H9 (cell line): ENCODE data around the gene HERC3. TPM values are rescaled to one million over a fixed set of nuclear protein-coding genes. Genes with fewer than 3 reads are reported as not detected.

Source experiments
- DNase-seq: peaks from one replicate; pipeline ENCODE4 v3.0.0-alpha.2; 2017
- H2AFZ ChIP-seq: one replicate; pipeline ENCODE4 v1.6.1; 2013; ENCODE audit warnings: mild to moderate bottlenecking, low read length, control low read depth, moderate library complexity
- H2AK5ac ChIP-seq: 2 replicates; pipeline ENCODE4 v1.6.1; 2013; ENCODE audit warnings: low read length, control low read depth, mixed read lengths; ENCODE audit not compliant: insufficient read length
- H2BK120ac ChIP-seq: one replicate; pipeline ENCODE4 v1.6.1; 2013; ENCODE audit warnings: low read depth, mild to moderate bottlenecking, low read length, control low read depth, inconsistent platforms; ENCODE audit not compliant: poor library complexity, severe bottlenecking
- H2BK12ac ChIP-seq: 2 replicates; pipeline ENCODE4 v1.6.1; 2013; ENCODE audit warnings: low read length, control low read depth, mixed read lengths, low read depth; ENCODE audit not compliant: insufficient read length
- H2BK15ac ChIP-seq: 2 replicates; pipeline ENCODE4 v1.6.1; 2013; ENCODE audit warnings: low read depth, low read length, control low read depth
- H2BK20ac ChIP-seq: one replicate; pipeline ENCODE4 v1.6.1; 2013; ENCODE audit warnings: low read depth, mild to moderate bottlenecking, low read length, control low read depth, inconsistent platforms; ENCODE audit not compliant: poor library complexity, severe bottlenecking
- H2BK5ac ChIP-seq: 2 replicates; pipeline ENCODE4 v1.6.1; 2013; ENCODE audit warnings: low read length, control low read depth, mixed read lengths; ENCODE audit not compliant: insufficient read length
- H3K14ac ChIP-seq: 2 replicates; pipeline ENCODE4 v1.6.1; 2013; ENCODE audit warnings: low read length, control low read depth; ENCODE audit not compliant: insufficient read depth
- H3K18ac ChIP-seq: 2 replicates; pipeline ENCODE4 v1.6.1; 2013; ENCODE audit warnings: low read depth, mild to moderate bottlenecking, mixed read lengths, low read length, control low read depth; ENCODE audit not compliant: insufficient read length
- H3K23ac ChIP-seq: 2 replicates; pipeline ENCODE4 v1.6.1; 2013; ENCODE audit warnings: low read length, control low read depth, mixed read lengths, low read depth; ENCODE audit not compliant: insufficient read length
- H3K23me2 ChIP-seq: 2 replicates; pipeline ENCODE4 v1.6.1; 2013; ENCODE audit warnings: low read depth, mild to moderate bottlenecking, mixed read lengths, low read length, control low read depth; ENCODE audit not compliant: insufficient read length, poor library complexity, severe bottlenecking
- H3K27ac ChIP-seq: 2 replicates; pipeline ENCODE4 v1.5.1; 2013; ENCODE audit warnings: low read length, control low read depth, mixed read lengths, low read depth; ENCODE audit not compliant: insufficient read length
- H3K27me3 ChIP-seq: 2 replicates; pipeline ENCODE4 v1.6.1; 2013; ENCODE audit warnings: low read length, control low read depth, inconsistent platforms; ENCODE audit not compliant: insufficient read depth
- H3K4ac ChIP-seq: 2 replicates; pipeline ENCODE4 v1.6.1; 2013; ENCODE audit warnings: low read depth, mild to moderate bottlenecking, control low read depth, inconsistent platforms, low read length, moderate library complexity
- H3K4me1 ChIP-seq: 2 replicates; pipeline ENCODE4 v1.6.1; 2013; ENCODE audit warnings: low read length, control low read depth, inconsistent platforms; ENCODE audit not compliant: insufficient read depth
- H3K4me2 ChIP-seq: 2 replicates; pipeline ENCODE4 v1.6.1; 2013; ENCODE audit warnings: low read length, control low read depth, mixed read lengths; ENCODE audit not compliant: insufficient read length, insufficient read depth
- H3K56ac ChIP-seq: 2 replicates; pipeline ENCODE4 v1.6.1; 2013; ENCODE audit warnings: low read depth, mild to moderate bottlenecking, mixed read lengths, low read length, control low read depth; ENCODE audit not compliant: insufficient read length
- H3K79me1 ChIP-seq: 2 replicates; pipeline ENCODE4 v1.6.1; 2013; ENCODE audit warnings: low read depth, mild to moderate bottlenecking, moderate library complexity, low read length, control low read depth, inconsistent platforms; ENCODE audit not compliant: insufficient read depth, poor library complexity, severe bottlenecking
- H3K79me2 ChIP-seq: 2 replicates; pipeline ENCODE4 v1.6.1; 2013; ENCODE audit warnings: low read length, control low read depth, inconsistent platforms; ENCODE audit not compliant: insufficient read depth
- H3K9ac ChIP-seq: 2 replicates; pipeline ENCODE4 v1.6.1; 2013; ENCODE audit warnings: low read length, control low read depth, mixed read lengths; ENCODE audit not compliant: insufficient read length; ENCODE audit errors: extremely low read depth
- H3K9me3 ChIP-seq: one replicate; pipeline ENCODE4 v1.6.1; 2013; ENCODE audit warnings: low read depth, low read length, inconsistent platforms; ENCODE audit not compliant: control insufficient read depth
- H3T11ph ChIP-seq: one replicate; pipeline ENCODE4 v1.6.1; 2013; ENCODE audit warnings: mild to moderate bottlenecking, low read length, control low read depth, inconsistent platforms
- H4K20me1 ChIP-seq: one replicate; pipeline ENCODE4 v1.6.1; 2013; ENCODE audit not compliant: control insufficient read depth, insufficient read length, insufficient read depth
- H4K5ac ChIP-seq: 2 replicates; pipeline ENCODE4 v1.6.1; 2013; ENCODE audit warnings: low read depth, mild to moderate bottlenecking, mixed read lengths, low read length, control low read depth; ENCODE audit not compliant: insufficient read length
- H4K8ac ChIP-seq: replicated peaks from 2 replicates; pipeline ENCODE4 v1.6.1; 2013; ENCODE audit warnings: low read length, control low read depth, mixed read lengths, low read depth; ENCODE audit not compliant: insufficient read length
- H4K91ac ChIP-seq: 2 replicates; pipeline ENCODE4 v1.6.1; 2013; ENCODE audit warnings: low read depth, mild to moderate bottlenecking, moderate library complexity, mixed read lengths, low read length, control low read depth; ENCODE audit not compliant: insufficient read length
- H3K27ac Mint-ChIP-seq, 3 experiments: 2 replicates in 2 of 3; 3 replicates in 1 of 3; pipeline ENCODE4 v1.8.0; 2020 to 2021; ENCODE audit warnings: mixed read lengths in 3 of 3, mild to moderate bottlenecking in 1 of 3, moderate library complexity in 1 of 3
- H3K27me3 Mint-ChIP-seq: 2 replicates; pipeline ENCODE4 v1.8.0; 2021; ENCODE audit warnings: low read depth, mild to moderate bottlenecking, moderate library complexity, mixed read lengths
- H3K36me3 Mint-ChIP-seq, 3 experiments: 2 replicates in 2 of 3; 3 replicates in 1 of 3; pipeline ENCODE4 v1.8.0; 2020 to 2021; ENCODE audit warnings: low read depth in 3 of 3, mixed read lengths in 3 of 3; ENCODE audit not compliant: insufficient read depth in 1 of 3
- H3K4me1 Mint-ChIP-seq, 2 experiments: 2 replicates each; pipeline ENCODE4 v1.8.0; 2020; ENCODE audit warnings: mixed read lengths in 2 of 2
- H3K4me3 Mint-ChIP-seq, 2 experiments: 2 replicates in 1 of 2; 3 replicates in 1 of 2; pipeline ENCODE4 v1.8.0; 2020 to 2021; ENCODE audit warnings: mild to moderate bottlenecking in 2 of 2, mixed read lengths in 2 of 2, moderate library complexity in 1 of 2
- H3K9me3 Mint-ChIP-seq, 2 experiments: 2 replicates in 1 of 2; 3 replicates in 1 of 2; pipeline ENCODE4 v1.8.0; 2020; ENCODE audit warnings: mild to moderate bottlenecking in 2 of 2, mixed read lengths in 2 of 2, moderate library complexity in 1 of 2
- CTCF ChIP-seq: fragments of 200-600 bp; sonication (generic); conservative IDR thresholded peaks from 3 replicates; pipeline ENCODE4 v1.8.0; 2021; ENCODE audit warnings: antibody characterized with exemption, mild to moderate bottlenecking
- WGBS: extraction: QIAGEN DNeasy Blood & Tissue Kit; methylation state at CpG from one replicate; pipeline ENCODE4 v1.1.7; 2013; ENCODE audit warnings: missing lambda C conversion rate, low lambda C conversion rate, mixed read lengths; ENCODE audit not compliant: insufficient read length; ENCODE audit errors: extremely low coverage; 5-methylcytosine and 5-hydroxymethylcytosine counted together
- total RNA-seq: library from RNA; stranded (reverse); gene quantifications from 2 replicates; pipeline ENCODE4 v1.2.1, GENCODE V29; 2021

The HERC3 gene
- total RNA-seq, 1 experiment from 2014 or later = 2.9 TPM

DNA sequence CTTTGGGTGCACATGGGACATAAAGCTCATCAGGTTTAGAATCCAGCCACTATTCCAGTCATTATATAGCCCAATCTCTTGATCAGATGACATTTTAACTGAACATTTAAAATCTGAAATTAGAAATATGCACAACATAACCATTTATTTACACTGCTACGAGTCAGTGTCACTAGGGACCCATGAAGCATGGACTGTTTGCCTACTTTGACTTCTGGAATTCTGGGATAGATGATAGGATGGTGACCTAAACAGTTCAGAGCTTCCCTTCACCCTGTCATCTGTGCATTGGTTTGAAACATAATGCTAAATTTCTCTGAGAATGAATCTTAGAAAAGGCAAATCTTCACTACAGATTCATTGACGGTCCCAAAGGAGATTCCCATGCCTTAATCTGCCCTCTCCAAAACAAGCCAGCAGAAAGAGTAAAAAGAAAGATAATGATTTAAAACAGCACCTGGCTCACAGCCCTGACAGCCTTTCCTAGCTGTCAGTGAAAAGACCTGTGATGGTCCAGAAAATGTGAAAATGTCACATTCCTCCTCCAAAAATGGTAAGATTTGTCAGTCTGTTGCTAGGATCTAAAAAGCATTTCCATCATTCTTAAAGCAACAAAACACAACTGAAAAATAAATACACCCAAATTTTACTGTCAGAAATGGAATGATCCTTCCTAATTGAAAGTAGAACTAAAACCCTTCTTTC, 18.9 kb upstream of the HERC3 start:
- Mint-ChIP-seq H3K36me3 (no peaks in the 10 kb centered on the region), H3K27ac (no peak overlapping the region), H3K4me1 (peaks cover 14% of the 10 kb centered on the region in 2 experiments), H3K9me3 (no peaks in the 10 kb centered on the region; a peak in 1 of 5 replicates), H3K4me3 (no peak overlapping the region), H3K27me3 (no peaks in the 10 kb centered on the region; the same call in 1 of the 2 replicates)
- Histone ChIP-seq H2BK120ac (no peak overlapping the region), H3K4ac (no peak overlapping the region), H3K23ac (no peak overlapping the region), H2AFZ (peak overlapping the region; percentile 85), H3T11ph (no peak overlapping the region), H2BK20ac (no peak overlapping the region), H3K27ac (no peak overlapping the region), H3K27me3 (no peaks in the 10 kb centered on the region), H3K4me2 (no peak overlapping the region), H4K5ac (no peak overlapping the region), H2AK5ac (no peak overlapping the region), H2BK12ac (no peak overlapping the region), H3K23me2 (no peaks in the 10 kb centered on the region), H3K9ac (no peak overlapping the region), H4K8ac (no peak overlapping the region), H3K79me2 (no peaks in the 10 kb centered on the region), H2BK5ac (no peak overlapping the region), H3K79me1 (no peaks in the 10 kb centered on the region), H3K9me3 (no peaks in the 10 kb centered on the region), H3K14ac (no peak overlapping the region), H2BK15ac (no peak overlapping the region), H3K56ac (no peak overlapping the region), H3K18ac (no peak overlapping the region), H3K4me1 (peaks cover 7% of the 10 kb centered on the region; the same call in 1 of the 2 replicates), H4K91ac (no peak overlapping the region), H4K20me1 (no peaks in the 10 kb centered on the region)
- DNase-seq = no peak
- TF ChIP-seq CTCF = no peak
- WGBS = no CpG with 5 or more reads among the region's 2 CpGs
